Mammary epithelial cell (primary cell): Measurements from ENCODE around the gene TFB2M.

Experiments used
- CTCF ChIP-seq, 2 donors: IDR thresholded peaks in 1 of 2; conservative IDR thresholded peaks in 1 of 2; 2 replicates each; pipeline ENCODE4 v1.5.1; 2011 to 2012; ENCODE audit warnings: inconsistent platforms in 2 of 2, low read length in 2 of 2, mild to moderate bottlenecking in 2 of 2, control low read depth in 1 of 2, low read depth in 1 of 2; ENCODE audit not compliant: insufficient read depth in 1 of 2; ENCODE audit errors: extremely low read depth in 1 of 2
- EZH2 ChIP-seq: IDR thresholded peaks from 2 replicates; pipeline ENCODE4 v1.6.1; 2012; ENCODE audit warnings: low read length, inconsistent platforms, borderline replicate concordance

GRCh38 chr1:246552110-246552509 lies 14.0 kb downstream of the TFB2M start:
- TF ChIP-seq CTCF (conservative IDR thresholded peaks at IDR 0.05 in 1 of 2, IDR thresholded peaks at IDR 0.05 in 1 of 2; ENCODE audit: extremely low read depth in 1 of 2, insufficient read depth in 1 of 2, low read depth in 1 of 2, low read length in 2 of 2) (no peak), EZH2 (no peak)
